Fibroblast of villous mesenchyme (primary cell): Measurements from ENCODE around the gene CTTNBP2. TPM values are rescaled to one million over a fixed set of nuclear protein-coding genes. Genes with fewer than 3 reads are reported as not detected.

ENCODE experiments used
- DNase-seq: peaks from one replicate; pipeline ENCODE4 v3.0.0-alpha.2; 2010; ENCODE audit warnings: low read depth
- H3K4me3 ChIP-seq: 2 replicates; pipeline ENCODE4 v1.5.1; 2011; ENCODE audit warnings: low read depth, mild to moderate bottlenecking, low read length
- total RNA-seq: library from RNA; depleted of rRNA; stranded (reverse); fragments of >200 nt; gene quantifications from 2 replicates; pipeline ENCODE4 v1.2.3, GENCODE V29; 2012
- TF ChIP-seq, protein P1 (sequence below): IDR thresholded peaks from 2 replicates; pipeline ENCODE4 v1.5.1; 2012; ENCODE audit warnings: low read depth, mild to moderate bottlenecking, low read length; ENCODE audit not compliant: insufficient read depth

Gene CTTNBP2
- total RNA-seq, 1 donor, result 1.3 TPM

DNA sequence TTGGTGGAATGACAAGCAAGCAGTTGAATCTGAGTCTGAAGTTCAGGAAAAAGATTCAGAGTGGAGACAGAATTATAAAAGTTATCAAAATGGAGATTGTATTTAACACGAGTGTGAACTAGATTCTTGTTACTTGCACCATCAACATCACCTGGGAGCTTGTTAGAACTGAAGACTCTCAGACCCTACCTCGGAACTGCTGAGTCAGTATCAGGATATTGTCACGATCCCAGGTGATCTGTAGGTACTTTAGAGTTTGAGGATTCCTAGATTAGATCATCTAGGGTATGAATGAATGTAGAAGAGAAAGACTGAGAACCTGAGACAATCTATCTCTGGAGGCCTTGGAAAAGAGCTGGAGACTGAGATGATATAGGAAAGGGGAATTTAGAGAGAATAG is 194.1 kb downstream of the CTTNBP2 start:
- TF ChIP-seq, protein P1, sequence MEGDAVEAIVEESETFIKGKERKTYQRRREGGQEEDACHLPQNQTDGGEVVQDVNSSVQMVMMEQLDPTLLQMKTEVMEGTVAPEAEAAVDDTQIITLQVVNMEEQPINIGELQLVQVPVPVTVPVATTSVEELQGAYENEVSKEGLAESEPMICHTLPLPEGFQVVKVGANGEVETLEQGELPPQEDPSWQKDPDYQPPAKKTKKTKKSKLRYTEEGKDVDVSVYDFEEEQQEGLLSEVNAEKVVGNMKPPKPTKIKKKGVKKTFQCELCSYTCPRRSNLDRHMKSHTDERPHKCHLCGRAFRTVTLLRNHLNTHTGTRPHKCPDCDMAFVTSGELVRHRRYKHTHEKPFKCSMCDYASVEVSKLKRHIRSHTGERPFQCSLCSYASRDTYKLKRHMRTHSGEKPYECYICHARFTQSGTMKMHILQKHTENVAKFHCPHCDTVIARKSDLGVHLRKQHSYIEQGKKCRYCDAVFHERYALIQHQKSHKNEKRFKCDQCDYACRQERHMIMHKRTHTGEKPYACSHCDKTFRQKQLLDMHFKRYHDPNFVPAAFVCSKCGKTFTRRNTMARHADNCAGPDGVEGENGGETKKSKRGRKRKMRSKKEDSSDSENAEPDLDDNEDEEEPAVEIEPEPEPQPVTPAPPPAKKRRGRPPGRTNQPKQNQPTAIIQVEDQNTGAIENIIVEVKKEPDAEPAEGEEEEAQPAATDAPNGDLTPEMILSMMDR, result no peak
- DNase-seq, result no peak
- no peak overlapping the region for H3K4me3 ChIP-seq

DNA sequence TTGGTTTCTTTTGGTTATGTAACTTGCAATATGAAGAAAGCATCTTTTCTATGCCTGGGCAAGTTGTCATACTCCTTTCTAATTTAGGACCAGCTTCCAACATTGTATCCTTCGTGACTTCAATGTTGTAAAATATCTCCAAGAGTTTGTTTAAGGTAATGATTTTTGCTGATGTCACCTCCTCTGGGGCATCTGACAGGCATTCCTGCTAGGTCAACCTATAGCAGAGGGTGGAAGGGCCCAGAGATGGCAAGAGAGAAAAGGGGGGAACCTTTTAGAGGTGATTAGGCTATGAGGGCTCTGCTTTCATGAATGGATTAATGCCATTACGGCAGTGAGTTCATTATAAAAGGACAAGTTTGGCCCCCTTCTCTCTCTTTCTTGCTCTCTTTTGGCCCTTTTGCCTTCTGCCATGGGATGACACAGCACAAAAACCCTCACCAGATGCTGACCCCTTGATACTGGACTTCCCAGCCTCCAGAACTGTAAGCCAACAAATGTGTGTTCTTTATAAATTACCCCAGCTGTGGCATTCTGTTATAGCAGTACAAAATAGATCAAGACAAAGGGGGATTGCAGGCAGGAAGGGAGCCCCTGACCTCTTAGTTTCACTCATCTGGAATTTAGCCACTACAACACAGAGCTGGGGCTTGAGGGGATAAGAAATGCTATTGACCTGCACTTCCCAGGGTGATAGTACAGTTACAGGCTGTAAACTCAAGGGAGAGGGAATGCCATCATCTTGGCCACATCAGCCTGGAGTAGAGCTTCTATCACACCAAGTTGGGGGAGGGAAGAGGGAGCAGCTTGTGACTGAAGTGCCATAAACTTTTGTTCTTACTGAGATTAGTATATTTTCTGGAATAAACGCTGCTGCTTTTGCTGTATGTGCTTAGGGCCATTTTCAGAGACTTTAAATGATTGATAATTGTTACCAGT is 197.5 kb downstream of the CTTNBP2 start:
- DNase-seq, result no peak

DNA sequence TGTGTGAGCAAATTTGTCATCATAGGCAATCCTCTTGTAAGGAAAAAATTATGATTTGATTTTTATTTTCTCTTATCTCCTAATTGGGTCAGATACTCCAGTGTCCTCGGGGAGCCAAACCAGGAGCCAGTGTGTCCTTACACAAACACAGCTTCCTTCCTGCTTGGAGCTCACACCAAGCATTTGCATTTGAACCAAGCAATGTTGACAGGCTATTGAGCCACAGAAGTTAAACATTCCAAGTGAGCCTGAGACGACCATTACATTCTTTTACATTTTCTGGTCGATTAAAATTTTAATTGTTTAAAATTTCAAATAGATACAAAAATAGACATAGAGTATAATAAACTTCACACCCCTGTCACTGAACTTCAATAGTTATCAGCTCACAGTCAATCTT is 198.6 kb downstream of the CTTNBP2 start:
- no peak overlapping the region for H3K4me3 ChIP-seq
- TF ChIP-seq, protein P1, result no peak
- DNase-seq, result no peak

More for the DNA sequence above, 197.5 kb downstream of the CTTNBP2 start:
- no peak overlapping the region for H3K4me3 ChIP-seq
- TF ChIP-seq, protein P1, result no peak

DNA sequence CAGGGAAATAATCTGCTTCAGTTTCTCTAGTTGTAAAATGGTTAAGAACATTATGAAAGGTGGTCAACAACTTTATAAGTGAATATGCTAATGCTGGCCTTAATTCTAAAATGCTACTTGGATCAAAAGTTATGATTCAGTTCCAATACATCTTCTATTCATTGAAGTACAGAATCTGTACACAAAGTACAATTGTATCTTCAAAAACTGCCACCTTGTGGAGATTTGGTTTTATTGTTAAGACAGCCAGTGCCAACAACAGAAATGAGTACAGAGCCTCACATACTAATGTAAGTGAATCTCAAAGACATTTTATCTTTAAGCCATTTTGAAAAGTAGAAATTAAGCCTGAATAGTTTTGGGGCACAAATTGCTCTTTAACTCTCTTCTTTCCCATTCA is 199.4 kb downstream of the CTTNBP2 start:
- H3K4me3 ChIP-seq, result no peak overlapping the region
- peak; percentile 53 for DNase-seq
- TF ChIP-seq, protein P1, result peak; percentile 49

DNA sequence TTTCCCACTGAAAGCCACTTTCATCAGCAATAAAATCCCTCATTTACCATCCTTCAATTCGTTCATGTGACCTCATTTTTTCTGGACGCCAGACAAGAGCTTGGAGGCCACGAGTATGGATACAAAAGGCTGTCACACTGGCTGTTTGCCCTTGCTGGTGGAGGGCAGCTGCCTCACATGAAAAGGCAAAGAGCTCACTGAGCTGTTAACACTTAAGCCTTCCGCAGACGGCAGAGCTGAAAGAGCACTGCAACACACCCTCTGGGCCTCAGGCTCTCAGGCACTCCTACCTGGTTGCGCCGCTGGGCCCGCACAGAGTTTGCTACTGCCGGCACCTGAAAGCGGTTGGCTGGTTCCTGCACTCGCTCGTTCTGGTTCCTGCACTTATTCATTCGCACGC is 199.9 kb downstream of the CTTNBP2 start:
- H3K4me3 ChIP-seq, result no peak overlapping the region
- DNase-seq, result no peak
- TF ChIP-seq, protein P1, result no peak

DNA sequence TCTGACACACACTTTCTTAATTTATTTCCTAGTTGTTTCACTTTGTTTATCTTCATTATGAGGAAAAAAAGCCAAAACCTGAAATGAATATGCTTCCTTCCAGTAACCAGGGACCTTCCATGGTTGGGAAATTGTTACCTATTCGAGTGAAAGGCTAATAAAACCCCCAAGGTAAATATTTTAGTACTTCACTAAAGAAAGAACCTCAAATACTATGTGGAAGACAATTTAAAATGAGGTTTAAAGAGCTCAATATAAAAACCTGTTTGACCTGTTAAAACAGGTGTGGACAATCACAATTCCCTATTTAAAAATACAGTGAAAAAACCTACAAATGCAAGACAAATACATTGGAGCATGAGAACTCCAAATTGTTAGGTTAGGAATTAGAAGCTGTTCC is 200.8 kb downstream of the CTTNBP2 start:
- no peak for DNase-seq
- TF ChIP-seq, protein P1, result no peak
- no peak overlapping the region for H3K4me3 ChIP-seq
